SK-N-MC (cell line): ENCODE data around the gene ZBTB8B.

Source experiments
- EZH2 ChIP-seq: fragments of 200-600 bp; sonication (generic); IDR thresholded peaks from one replicate; pipeline ENCODE4 v1.6.1; 2017; ENCODE audit warnings: antibody characterized with exemption
- FOXP2 ChIP-seq: optimal IDR thresholded peaks from 2 replicates; pipeline ENCODE3; 2011; ENCODE audit warnings: mild to moderate bottlenecking, moderate library complexity; ENCODE audit not compliant: insufficient read depth; ENCODE audit errors: extremely low read length, control extremely low read depth
- POLR2AphosphoS5 ChIP-seq: IDR thresholded peaks from 2 replicates; pipeline ENCODE4 v1.6.1; 2012; ENCODE audit warnings: mild to moderate bottlenecking, low read depth, low read length, borderline replicate concordance

- TF ChIP-seq EZH2 (no peak), POLR2AphosphoS5 (no peak), FOXP2 (no peak)
Measured at GRCh38 chr1:32468791-32469190, 3.9 kb downstream of the ZBTB8B start.
